HCT116 (cell line): Measurements from ENCODE around the gene SSUH2.

ENCODE experiments used
- CTCF ChIP-seq, 3 experiments: fragments of 200-600 bp in 1 of 3; sonication (generic) in 1 of 3; IDR thresholded peaks in 2 of 3; conservative IDR thresholded peaks in 1 of 3; 2 replicates each; pipeline ENCODE4 v1.5.1; 2012 to 2017; ENCODE audit warnings: low read depth in 2 of 3, low read length in 2 of 3, antibody characterized with exemption in 1 of 3, borderline replicate concordance in 1 of 3, control low read depth in 1 of 3, mild to moderate bottlenecking in 1 of 3, mixed read lengths in 1 of 3, mixed run types in 1 of 3, moderate library complexity in 1 of 3; ENCODE audit not compliant: insufficient read depth in 1 of 3
- EZH2 ChIP-seq: fragments of 200-600 bp; sonication (generic); IDR thresholded peaks from 2 replicates; pipeline ENCODE4 v1.6.1; 2017; ENCODE audit warnings: antibody characterized with exemption, mixed run types
- EZH2phosphoT487 ChIP-seq: fragments of 200-600 bp; IDR thresholded peaks from 2 replicates; pipeline ENCODE4 v1.6.1; 2018; ENCODE audit warnings: antibody characterized with exemption, borderline replicate concordance
- FOSL1 ChIP-seq: IDR thresholded peaks from 2 replicates; pipeline ENCODE4 v1.6.1; 2012; ENCODE audit warnings: low read depth
- MAX ChIP-seq: IDR thresholded peaks from 2 replicates; pipeline ENCODE4 v1.6.1; 2012
- RAD21 ChIP-seq: IDR thresholded peaks from 2 replicates; pipeline ENCODE4 v1.6.1; 2012; ENCODE audit warnings: low read depth, mild to moderate bottlenecking
- YY1 ChIP-seq: IDR thresholded peaks from 2 replicates; pipeline ENCODE4 v1.6.1; 2011; ENCODE audit warnings: low read length, low read depth, moderate library complexity, mild to moderate bottlenecking; ENCODE audit not compliant: insufficient replicate concordance; ENCODE audit errors: extremely low read depth
- ZFX ChIP-seq: fragments of 450-650 bp; IDR thresholded peaks from 2 replicates; pipeline ENCODE4 v1.6.1; 2017

GRCh38 chr3:8606701-8607231 is 37.8 kb downstream of the SSUH2 start:
- TF ChIP-seq CTCF (IDR thresholded peaks at IDR 0.05 in 2 of 3, conservative IDR thresholded peaks at IDR 0.05 in 1 of 3; ENCODE audit: borderline replicate concordance in 1 of 3, insufficient read depth in 1 of 3, low read depth in 2 of 3, low read length in 2 of 3), result no peak
- TF ChIP-seq ZFX, result no peak
- no peak for TF ChIP-seq RAD21
- no peak for TF ChIP-seq FOSL1
- TF ChIP-seq YY1, result no peak
- no peak for TF ChIP-seq EZH2phosphoT487
- TF ChIP-seq EZH2, result no peak
- TF ChIP-seq MAX, result no peak
